ENCODE data around the gene ACAD8. TPM values are rescaled to one million over a fixed set of nuclear protein-coding genes. Genes with fewer than 3 reads are reported as not detected.
"Not testable (repeated sequence)": the region's sequence is repeated elsewhere in the genome, so short reads cannot be mapped to it uniquely, and the experiment has no call there.

Gene ACAD8
- total RNA-seq, 1 experiment from 2014 or later, result 54.8 TPM

DNA sequence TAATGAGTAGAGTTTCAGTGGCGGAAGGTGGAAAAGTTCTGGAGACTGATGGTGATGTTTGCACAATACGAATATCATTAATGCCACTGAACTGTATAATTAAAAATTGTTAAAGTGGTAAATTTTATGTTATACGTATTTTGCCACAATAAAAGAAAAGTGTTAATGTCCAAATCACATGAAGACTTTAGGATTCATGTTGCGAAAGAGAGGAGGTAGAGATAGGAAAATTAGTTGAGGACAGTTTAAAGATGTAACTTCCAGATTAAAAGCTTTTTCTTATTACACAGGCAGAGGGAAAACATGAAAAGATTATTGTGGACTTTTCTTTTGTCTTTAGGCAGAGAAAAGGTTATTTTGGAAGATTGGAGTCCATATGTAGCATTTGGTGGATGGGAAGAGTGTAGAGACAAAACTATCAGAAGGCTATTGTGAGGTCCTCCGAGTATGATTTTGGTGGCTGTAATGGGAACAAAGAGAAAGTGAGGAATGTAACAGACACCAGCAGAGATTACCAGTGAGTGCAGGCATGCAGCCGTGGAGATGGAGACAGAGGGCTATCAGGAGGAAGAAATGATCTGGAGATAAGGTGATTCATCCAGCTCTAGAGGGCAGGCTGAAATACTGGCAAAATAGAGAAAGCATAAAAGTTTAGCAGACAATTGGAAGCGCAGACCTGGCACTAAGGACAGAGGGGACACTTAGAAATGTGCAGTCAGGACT is 16.4 kb upstream of the ACAD8 start:
- no peak for DNase-seq (ENCODE audit: low spot score)
- in situ Hi-C loops (cut with HindIII; ENCODE audit: low sequenced_read_pairs), result no loop called here

DNA sequence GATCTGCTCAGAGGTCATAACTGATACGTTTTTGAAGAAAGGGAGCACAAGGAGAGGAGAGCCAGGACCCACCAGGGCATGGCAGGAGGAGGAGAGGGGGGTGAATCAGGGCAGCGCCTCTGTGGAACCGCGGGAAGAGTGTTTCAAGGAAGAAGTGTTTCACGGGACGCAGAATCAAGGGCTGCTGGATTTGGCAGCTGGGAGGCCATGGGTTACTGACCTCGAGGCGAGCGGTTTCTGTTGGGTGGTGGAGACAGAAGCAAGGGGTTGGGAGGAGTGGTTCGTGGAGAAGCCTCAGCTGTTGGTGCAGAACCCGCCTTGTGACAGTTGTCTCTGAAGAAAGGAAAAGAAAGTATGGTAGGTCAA is 15.8 kb upstream of the ACAD8 start:
- DNase-seq (ENCODE audit: low spot score), result no peak
- in situ Hi-C loops (cut with HindIII; ENCODE audit: low sequenced_read_pairs), result no loop called here

DNA sequence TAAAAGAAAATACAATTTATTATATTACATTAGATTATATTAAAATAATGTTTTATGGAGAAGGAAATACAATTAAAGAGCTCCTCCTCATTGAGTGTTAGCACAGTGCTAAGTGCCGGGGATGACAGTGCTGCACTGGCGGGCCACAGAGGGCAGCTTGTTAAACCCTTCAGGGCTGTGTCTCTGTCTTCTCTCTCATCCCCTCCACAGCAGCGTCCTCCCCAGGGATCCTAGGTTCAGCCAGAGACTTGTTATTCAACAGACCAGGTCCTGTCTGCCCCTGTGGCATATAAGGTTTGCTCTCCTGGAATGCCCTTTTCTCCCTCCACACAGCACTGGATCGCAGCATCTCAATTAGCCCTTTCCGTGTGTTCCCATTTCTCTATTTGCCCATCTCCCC is 14.4 kb upstream of the ACAD8 start:
- in situ Hi-C loops (cut with HindIII; ENCODE audit: low sequenced_read_pairs), result no loop called here
- no peak for DNase-seq (ENCODE audit: low spot score)

DNA sequence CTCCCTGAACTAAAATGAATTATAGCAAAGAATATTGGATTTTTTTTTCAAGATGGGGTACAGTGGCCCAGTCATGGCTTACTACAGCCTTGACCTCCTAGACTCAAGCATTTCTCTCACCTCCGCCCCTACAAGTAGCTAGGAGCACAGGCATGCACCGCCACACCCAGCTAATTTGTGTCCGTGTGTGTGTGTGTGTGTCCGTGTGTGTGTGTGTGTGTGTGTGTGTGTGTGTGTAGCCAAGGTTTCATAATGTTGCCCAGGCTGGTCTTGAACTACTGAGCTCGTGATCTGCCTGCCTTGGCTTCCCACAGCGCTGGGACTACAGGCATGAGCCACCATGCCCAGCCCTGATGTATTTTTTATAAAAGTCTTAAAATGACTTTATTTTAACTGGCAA is 12.8 kb upstream of the ACAD8 start:
- DNase-seq (ENCODE audit: low spot score), result no peak
- in situ Hi-C loops (cut with HindIII; ENCODE audit: low sequenced_read_pairs), result no loop called here

DNA sequence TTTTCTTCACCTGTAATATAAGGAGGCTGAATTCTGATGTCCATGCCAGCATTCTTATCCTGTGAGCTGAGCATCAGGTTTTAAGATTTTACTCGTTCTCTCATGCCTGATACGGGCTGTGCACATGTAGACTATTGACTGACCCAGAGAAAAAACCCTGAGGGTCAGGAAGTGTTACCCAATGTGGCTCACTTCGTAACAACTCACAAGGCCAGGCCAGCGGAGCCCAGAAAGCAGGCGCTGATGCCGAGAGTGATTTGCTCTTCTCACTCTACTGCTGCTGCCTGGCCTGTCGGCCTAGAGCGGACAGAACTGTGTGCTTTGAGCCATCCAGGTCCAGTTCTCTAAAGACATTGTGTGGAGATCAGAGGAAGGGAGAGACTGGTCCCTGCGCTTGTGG is 11.0 kb upstream of the ACAD8 start:
- in situ Hi-C loops (cut with HindIII; ENCODE audit: low sequenced_read_pairs), result no loop called here
- DNase-seq (ENCODE audit: low spot score), result no peak

DNA sequence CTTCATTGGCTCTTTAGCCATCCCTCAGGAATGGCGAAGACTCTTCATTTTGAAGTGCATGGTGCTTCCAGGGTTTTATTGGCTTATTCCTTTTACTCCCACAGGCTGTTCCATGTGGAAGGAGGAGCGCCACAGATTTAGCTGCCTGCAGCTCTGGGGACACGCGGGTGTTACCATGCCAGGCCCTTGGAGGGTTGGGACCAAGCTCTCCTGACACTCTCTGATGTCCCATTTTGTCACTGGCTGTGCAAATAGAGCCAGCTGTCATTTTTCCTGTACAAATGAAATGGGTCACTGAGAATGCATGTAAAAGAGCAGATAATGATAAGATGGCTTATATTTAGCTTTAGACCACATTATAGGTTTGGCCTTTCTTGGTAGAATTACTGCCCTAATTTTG is 9.5 kb upstream of the ACAD8 start:
- in situ Hi-C loops (cut with HindIII; ENCODE audit: low sequenced_read_pairs), result no loop called here
- DNase-seq (ENCODE audit: low spot score), result no peak

DNA sequence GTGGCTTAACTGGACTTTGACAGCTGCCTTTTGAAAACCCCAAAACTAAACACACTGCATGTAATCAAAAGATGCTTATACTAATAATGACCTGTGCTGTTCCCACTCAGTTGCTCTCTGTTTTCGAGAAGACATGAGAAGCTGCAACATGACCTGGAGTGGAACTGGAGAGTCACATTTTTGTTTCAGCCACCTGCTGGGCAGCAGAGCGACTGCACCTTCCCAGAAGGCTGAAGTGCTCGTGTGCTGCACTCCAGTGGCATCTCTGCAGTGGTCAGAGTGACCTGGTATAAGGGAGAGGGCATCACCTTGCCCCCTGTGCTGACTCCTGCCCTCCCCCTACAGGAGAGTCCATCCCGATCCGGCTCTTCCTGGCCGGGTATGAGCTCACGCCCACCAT is 8.8 kb upstream of the ACAD8 start:
- in situ Hi-C loops (cut with HindIII; ENCODE audit: low sequenced_read_pairs), result no loop called here
- no peak for DNase-seq (ENCODE audit: low spot score)

DNA sequence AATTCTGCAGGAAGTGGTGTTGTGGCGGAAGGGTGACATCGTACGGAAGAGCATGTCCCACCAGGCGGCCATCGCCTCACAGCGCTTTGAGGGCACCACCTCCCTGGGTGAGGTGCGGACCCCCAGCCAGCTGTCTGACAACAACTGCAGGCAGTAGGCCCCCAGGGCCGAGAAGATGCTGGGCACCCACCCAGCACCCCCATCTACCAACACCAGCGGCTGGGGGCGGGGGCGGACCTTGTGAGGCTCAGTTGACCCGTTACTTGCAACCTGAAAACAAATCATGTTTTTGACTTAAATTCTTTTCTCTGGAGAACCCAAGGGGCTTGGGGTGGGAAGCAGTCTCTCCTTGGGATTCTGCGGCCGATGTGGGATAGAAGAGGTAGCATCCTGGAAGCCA is 7.9 kb upstream of the ACAD8 start:
- in situ Hi-C loops (cut with HindIII; ENCODE audit: low sequenced_read_pairs), result no loop called here
- no peak for DNase-seq (ENCODE audit: low spot score)

DNA sequence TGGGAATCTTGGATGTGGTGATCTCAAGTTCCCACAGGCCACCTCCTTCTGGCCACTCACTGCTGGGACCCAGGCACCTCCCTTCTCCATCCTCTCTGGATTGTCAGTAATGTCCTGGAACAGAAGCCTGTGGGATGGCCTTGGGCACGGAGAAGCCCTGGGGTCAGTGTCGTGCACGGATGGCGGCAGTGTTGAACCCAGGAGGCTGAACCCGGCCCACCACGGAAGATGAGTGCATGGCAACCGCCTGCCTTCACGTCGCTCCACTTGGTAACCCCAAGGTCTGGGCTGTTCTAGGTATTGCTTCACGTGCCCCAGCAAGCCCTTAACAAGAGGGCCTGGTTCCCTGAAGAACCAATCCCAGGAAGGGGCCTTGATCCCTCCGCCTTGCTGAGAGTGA is 7.3 kb upstream of the ACAD8 start:
- in situ Hi-C loops (cut with HindIII; ENCODE audit: low sequenced_read_pairs), result no loop called here
- DNase-seq (ENCODE audit: low spot score), result no peak

DNA sequence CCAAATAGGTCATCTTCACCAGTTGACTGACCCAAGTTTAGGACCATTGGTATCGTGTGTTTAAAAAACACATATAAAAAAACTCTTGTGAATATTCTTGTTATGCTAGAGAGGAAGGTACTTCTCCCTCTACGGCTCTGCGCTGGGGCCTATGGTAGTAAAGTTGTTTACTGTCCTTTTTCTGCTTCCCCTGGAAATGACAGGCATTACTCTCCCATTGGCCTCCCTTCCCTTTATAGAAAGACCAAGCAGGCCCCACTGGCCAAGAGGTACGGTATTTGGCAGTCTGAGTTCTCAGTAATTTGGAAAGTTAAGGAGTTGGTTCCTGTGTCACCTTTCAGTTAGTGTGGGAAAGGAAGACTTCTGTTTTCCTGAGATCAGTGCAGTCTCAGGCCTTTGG is 6.7 kb upstream of the ACAD8 start:
- DNase-seq (ENCODE audit: low spot score), result no peak
- in situ Hi-C loops (cut with HindIII; ENCODE audit: low sequenced_read_pairs), result no loop called here

DNA sequence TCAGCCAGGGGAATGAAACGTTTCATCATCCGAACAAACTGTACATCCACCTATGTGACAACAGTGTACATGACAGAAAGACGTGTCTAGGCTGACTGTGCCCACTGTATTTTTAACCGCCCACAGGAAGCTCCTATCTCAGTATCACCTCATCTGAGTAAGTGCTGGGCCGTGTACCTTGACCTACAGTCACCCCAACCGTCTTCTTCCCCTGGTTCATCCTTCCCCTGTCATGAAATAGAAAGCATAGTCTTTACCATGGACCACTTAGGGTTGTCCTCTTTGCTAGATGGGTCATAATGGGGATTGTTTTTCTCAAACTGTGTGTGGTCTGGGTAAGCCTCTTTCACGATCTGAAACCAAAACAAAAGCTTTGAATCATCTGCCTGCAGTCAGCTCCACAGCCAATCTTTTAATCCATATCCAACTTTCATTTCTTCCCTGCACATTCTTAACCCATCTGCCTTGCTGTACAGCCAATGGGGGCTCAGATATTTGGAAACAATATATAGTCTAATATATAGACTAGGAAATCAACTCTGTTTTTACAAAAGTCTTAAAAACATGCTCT is 4.4 kb upstream of the ACAD8 start:
- in situ Hi-C loops (cut with HindIII; ENCODE audit: low sequenced_read_pairs), result no loop called here

DNA sequence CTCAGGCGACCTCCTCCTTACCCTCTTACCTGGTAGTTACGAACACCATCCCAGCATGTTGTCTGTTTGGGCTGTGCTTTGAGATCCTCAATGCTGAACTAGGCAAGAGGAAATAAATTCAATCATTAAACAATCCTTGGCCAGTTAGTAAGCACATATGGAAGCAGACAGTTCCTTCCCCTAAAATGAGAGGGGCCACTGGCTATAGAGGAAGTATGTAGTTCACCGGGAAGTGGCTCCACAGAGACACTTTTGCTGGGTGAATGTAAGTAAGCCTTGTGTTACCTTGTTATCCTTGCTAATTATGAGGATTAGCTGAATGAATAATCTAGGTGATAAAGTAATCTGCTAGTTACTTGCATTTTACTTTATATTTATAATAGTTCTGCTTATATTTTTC is 3.1 kb upstream of the ACAD8 start:
- in situ Hi-C loops (cut with HindIII; ENCODE audit: low sequenced_read_pairs), result no loop called here
- no peak for DNase-seq (ENCODE audit: low spot score)

More for the DNA sequence above, 4.4 kb upstream of the ACAD8 start:
- DNase-seq (ENCODE audit: low spot score), result no peak

DNA sequence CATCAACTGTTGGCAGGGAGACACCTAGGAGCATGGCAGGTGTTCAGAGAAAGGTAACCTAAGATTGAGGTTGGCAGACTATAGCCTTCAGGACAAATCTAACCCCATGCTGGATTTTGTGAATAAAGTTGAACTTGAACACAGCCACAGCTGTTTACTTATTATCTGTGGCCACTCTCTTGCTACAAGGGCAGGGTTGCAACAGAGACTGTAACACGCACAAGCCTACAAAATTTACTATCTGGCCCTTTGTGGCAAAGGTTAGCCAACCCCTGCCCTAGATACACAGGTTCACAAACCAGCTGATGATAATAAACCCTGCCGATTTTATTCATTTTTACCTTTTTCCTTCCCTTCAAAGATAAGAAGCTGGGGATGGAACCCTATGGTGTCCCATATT is 2.7 kb upstream of the ACAD8 start:
- no peak for DNase-seq (ENCODE audit: low spot score)
- in situ Hi-C loops (cut with HindIII; ENCODE audit: low sequenced_read_pairs), result no loop called here

DNA sequence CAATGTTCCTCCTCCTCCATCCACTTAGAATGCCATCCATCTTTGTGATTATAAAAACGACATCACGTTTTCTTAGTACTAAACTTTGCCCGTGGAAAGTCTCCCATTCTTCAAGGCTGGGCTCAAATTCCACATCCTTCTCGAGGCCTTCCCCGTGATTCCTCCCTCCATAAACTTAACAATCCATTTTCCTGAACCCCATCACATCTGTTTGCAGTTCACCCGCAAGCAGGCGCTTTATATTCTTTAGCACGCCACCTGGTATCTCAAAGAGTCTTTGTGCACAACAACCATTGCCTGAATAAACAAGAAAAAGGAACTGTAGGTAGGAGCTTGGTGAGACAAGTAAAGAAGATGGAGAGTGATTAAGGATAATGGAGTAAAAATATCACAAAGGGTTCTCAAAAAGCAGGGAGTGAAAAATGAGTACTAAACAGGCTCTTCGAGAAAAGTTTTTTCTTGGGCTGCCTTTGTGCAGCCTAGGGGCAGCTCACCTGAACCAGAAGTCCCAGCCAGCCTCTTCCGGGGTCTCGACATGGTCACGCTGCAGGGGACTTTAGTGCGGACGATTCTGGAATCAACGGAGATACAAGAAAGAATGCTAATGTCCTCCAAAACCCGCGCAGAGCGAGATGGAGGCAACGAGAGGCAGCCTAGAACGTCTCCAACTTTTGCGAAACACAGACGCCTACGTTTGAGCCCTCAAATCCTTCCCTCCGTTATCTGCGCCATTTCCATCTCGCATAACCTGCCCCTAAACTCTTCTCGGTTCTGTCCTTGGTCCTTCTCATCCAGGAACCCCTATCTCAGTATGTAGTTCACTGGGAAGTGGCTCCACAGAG is 801 bp upstream of the ACAD8 start:
- no peak for DNase-seq (ENCODE audit: low spot score)
- in situ Hi-C loops (cut with HindIII; ENCODE audit: low sequenced_read_pairs), result no loop called here

DNA sequence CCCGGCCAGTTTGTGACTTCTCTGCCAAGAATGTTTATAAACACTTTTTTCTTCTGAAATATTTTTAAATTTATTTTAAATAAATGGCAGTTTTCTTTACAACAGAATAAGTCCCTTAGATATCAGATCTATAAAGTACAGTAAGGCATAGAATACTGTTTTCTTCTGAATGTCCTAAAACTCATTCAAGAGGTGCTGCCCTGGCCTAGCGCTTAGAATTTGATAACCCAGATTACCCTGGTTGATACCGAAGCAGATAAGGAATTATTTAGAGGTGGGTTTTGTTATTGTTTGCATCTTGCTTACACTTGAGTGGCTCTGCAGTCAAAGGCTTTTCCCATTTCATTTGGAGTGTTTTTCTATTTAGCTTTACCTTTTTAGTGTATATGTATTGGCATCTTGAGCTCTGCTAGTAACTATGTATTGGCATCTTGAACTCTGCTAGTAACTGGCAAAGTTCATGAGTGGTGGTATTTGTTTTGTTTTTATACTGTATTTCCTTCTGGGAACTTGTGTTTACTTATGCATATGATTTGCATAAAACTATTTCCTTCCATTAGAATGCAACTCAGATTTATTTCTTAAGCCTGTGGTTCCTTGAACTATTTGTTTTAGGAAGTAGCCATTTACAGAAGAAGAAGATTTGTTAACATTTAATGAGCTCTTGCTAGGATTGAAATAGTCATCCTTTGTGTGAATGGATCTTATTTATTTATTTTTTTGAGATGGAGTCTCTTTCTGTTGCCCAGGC is 1.2 kb downstream of the ACAD8 start:
- in situ Hi-C loops (cut with HindIII; ENCODE audit: low sequenced_read_pairs), result no loop called here
- DNase-seq (ENCODE audit: low spot score), result no peak

DNA sequence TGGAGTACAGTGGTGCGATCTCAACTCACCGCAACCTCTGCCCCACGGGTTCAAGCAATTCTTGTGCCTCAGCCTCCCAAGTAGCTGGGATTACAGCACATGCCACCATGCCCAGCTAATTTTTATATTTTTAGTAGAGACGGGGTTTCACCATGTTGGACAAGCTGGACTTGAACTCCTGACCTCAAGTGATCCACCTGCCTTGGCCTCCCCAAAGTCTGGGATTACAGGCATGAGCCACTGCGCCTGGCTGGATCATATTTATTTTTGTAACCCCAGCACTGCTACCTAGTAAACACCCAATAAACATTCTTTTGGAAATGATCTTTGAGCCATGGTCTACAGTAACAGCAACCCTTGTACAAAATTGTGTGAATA is 1.8 kb downstream of the ACAD8 start:
- in situ Hi-C loops (cut with HindIII; ENCODE audit: low sequenced_read_pairs); DNase-seq (ENCODE audit: low spot score): not testable (repeated sequence)

DNA sequence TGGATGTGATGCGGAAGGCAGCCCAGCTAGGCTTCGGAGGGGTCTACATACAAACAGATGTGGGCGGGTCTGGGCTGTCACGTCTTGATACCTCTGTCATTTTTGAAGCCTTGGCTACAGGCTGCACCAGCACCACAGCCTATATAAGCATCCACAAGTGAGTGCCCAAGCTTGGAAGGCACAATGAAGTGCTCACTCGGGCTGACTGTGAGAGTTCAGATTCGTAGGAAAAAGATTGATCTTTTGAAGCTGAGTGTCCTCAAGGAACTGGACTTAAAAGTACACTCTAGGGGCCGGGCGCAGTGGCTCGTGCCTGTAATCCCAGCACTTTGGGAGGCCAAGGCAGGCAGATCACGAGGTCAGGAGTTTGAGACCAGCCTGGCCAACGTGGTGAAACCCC is 3.7 kb downstream of the ACAD8 start:
- DNase-seq (ENCODE audit: low spot score), result no peak
- in situ Hi-C loops (cut with HindIII; ENCODE audit: low sequenced_read_pairs), result no loop called here

DNA sequence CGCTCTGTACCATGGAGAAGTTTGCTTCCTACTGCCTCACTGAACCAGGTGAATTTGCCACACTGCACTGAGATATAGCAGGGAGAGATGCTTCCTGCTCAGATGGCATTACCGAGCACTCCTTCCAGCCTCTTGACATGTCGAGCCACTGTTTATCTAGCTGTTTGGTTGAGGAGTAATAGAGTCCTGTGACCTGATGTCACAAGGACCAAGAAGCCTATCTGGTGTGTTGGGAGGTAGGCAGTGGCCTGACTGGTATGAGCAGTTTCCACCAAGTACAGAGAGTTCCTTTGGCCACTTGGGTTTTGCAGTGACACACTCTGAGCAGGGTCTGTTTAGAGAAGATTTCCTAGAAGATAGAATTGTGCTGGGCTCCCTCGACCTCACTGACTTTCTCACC is 5.2 kb downstream of the ACAD8 start:
- in situ Hi-C loops (cut with HindIII; ENCODE audit: low sequenced_read_pairs), result no loop called here
- DNase-seq (ENCODE audit: low spot score), result no peak

DNA sequence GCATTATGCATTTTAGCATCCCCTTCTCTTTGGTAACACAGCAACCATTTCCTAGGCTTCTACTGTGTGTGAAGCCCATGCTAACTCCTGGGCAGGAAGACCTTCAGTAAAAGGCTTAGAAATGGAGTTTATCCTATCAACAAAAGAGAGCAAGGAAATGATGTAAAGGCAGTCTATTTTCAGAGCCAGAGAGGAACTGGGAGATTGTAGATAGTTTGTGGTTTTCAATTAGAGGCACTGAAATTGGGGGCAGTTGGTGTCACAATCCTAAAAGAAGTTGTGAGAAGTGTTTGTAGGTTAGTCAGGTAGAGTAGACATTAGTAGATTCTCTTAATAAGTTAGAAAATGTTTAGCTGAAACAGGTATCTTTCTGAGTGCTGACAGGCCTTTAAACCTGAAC is 7.1 kb downstream of the ACAD8 start:
- DNase-seq (ENCODE audit: low spot score), result no peak
- in situ Hi-C loops (cut with HindIII; ENCODE audit: low sequenced_read_pairs), result no loop called here

DNA sequence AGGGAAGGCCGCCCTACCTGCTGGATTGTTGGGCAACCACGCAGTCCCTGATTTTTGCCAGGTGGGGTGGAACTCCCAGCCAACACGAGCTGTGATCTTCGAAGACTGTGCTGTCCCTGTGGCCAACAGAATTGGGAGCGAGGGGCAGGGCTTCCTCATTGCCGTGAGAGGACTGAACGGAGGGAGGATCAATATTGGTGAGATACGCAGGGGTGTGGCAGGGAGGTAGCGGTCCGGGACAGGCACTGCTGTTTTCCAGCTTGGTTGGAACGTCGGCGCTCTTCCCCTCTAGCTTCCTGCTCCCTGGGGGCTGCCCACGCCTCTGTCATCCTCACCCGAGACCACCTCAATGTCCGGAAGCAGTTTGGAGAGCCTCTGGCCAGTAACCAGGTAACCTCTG is 7.6 kb downstream of the ACAD8 start:
- in situ Hi-C loops (cut with HindIII; ENCODE audit: low sequenced_read_pairs), result no loop called here
- no peak for DNase-seq (ENCODE audit: low spot score)

Measured in G401 (cell line).